Measurements from ENCODE around the gene CCSER1. TPM values are rescaled to one million over a fixed set of nuclear protein-coding genes. Genes with fewer than 3 reads are reported as not detected.

CCSER1 gene
- total and polyA plus RNA-seq, 7 donors, result 0.06 to 2.5 (median 0.30) TPM

- no peak for DNase-seq
- H3K4me3 ChIP-seq, result peak overlapping the region; percentile 71
- intact Hi-C loops (cut with DNase I), result no loop called here
- H3K27me3 ChIP-seq (ENCODE audit: insufficient read depth in 3 of 3, low read length in 2 of 3), result peaks cover 1 to 25% (median 3%) of the 10 kb centered on the region in 3 donors
- ATAC-seq, result no peak
- H3K27ac ChIP-seq, result no peak overlapping the region
- H3K36me3 ChIP-seq (ENCODE audit: insufficient read depth in 1 of 2, low read depth in 1 of 2), result no peaks in the 10 kb centered on the region
- H3K4me1 ChIP-seq, result no peaks in the 10 kb centered on the region
- WGBS, 3 donors, result 46 to 54% (median 47%) methylated on average over 4 of the region's 4 CpGs
- H3K9me3 ChIP-seq, result no peaks in the 10 kb centered on the region
- no peak for TF ChIP-seq CTCF (IDR thresholded peaks at IDR 0.05)
Observed at GRCh38 chr4:90128961-90129495, 1.8 kb downstream of the CCSER1 start.

GRCh38 chr4:90130076-90130475 lies 2.9 kb downstream of the CCSER1 start:
- DNase-seq (no peak), ATAC-seq (no peak)
- Histone ChIP-seq H3K27me3 (ENCODE audit: insufficient read depth in 3 of 3, low read length in 2 of 3) (peaks cover 0 to 25% (median 1%) of the 10 kb centered on the region in 3 donors), H3K4me3 (no peak overlapping the region), H3K36me3 (ENCODE audit: insufficient read depth in 1 of 2, low read depth in 1 of 2) (no peaks in the 10 kb centered on the region), H3K9me3 (no peaks in the 10 kb centered on the region), H3K4me1 (no peaks in the 10 kb centered on the region), H3K27ac (no peak overlapping the region)
- 47 to 50% (median 49%) methylated on average over 5 of the region's 5 CpGs for WGBS, 3 donors
- intact Hi-C loops (cut with DNase I), result no loop called here
- TF ChIP-seq CTCF (IDR thresholded peaks at IDR 0.05), result no peak

- 17 to 19% (median 17%) methylated on average over 4 of the region's 4 CpGs for WGBS, 3 donors
- no peak for TF ChIP-seq CTCF (IDR thresholded peaks at IDR 0.05)
Observed at GRCh38 chr4:90137555-90137954, 10.4 kb downstream of the CCSER1 start.

GRCh38 chr4:90142081-90142480 lies 14.9 kb downstream of the CCSER1 start:
- Histone ChIP-seq H3K4me1 (no peaks in the 10 kb centered on the region), H3K9me3 (no peaks in the 10 kb centered on the region), H3K27me3 (ENCODE audit: insufficient read depth in 3 of 3, low read length in 2 of 3) (no peaks in the 10 kb centered on the region), H3K4me3 (no peak overlapping the region), H3K36me3 (ENCODE audit: insufficient read depth in 1 of 2, low read depth in 1 of 2) (no peaks in the 10 kb centered on the region), H3K27ac (no peak overlapping the region)
- ATAC-seq (no peak), DNase-seq (no peak)
- 7 to 17% (median 13%) methylated on average over 1 of the region's 1 CpG for WGBS, 3 donors
- no peak for TF ChIP-seq CTCF (IDR thresholded peaks at IDR 0.05)
- intact Hi-C loops (cut with DNase I), result no loop called here

More at GRCh38 chr4:90137555-90137954, 10.4 kb downstream of the CCSER1 start:
- H3K27ac ChIP-seq, result no peak overlapping the region
- intact Hi-C loops (cut with DNase I), result no loop called here
- ATAC-seq (no peak), DNase-seq (no peak)
- H3K36me3 ChIP-seq (ENCODE audit: insufficient read depth in 1 of 2, low read depth in 1 of 2), result no peaks in the 10 kb centered on the region
- no peaks in the 10 kb centered on the region for H3K27me3 ChIP-seq (ENCODE audit: insufficient read depth in 3 of 3, low read length in 2 of 3)
- no peaks in the 10 kb centered on the region for H3K4me1 ChIP-seq
- H3K4me3 ChIP-seq, result no peak overlapping the region
- no peaks in the 10 kb centered on the region for H3K9me3 ChIP-seq

GRCh38 chr4:90145319-90145718 lies 18.1 kb downstream of the CCSER1 start:
- ATAC-seq, result no peak
- no peak overlapping the region for H3K4me3 ChIP-seq
- H3K27me3 ChIP-seq (ENCODE audit: insufficient read depth in 3 of 3, low read length in 2 of 3), result no peaks in the 10 kb centered on the region
- WGBS, 3 donors, result 69 to 76% (median 70%) methylated on average over 2 of the region's 2 CpGs
- no peak overlapping the region for H3K27ac ChIP-seq
- no peaks in the 10 kb centered on the region for H3K4me1 ChIP-seq
- no peak for TF ChIP-seq CTCF (IDR thresholded peaks at IDR 0.05)
- intact Hi-C loops (cut with DNase I), result no loop called here
- H3K36me3 ChIP-seq (ENCODE audit: insufficient read depth in 1 of 2, low read depth in 1 of 2), result no peaks in the 10 kb centered on the region
- H3K9me3 ChIP-seq, result no peaks in the 10 kb centered on the region
- DNase-seq, result no peak
